HCT116 (cell line): Measurements from ENCODE around the gene AGPAT3.

Source experiments
- CEBPB ChIP-seq: IDR thresholded peaks from 2 replicates; pipeline ENCODE4 v1.6.1; 2012; ENCODE audit warnings: low read depth
- CTCF ChIP-seq, 3 experiments: fragments of 200-600 bp in 1 of 3; sonication (generic) in 1 of 3; IDR thresholded peaks in 2 of 3; conservative IDR thresholded peaks in 1 of 3; 2 replicates each; pipeline ENCODE4 v1.5.1; 2012 to 2017; ENCODE audit warnings: low read depth in 2 of 3, low read length in 2 of 3, antibody characterized with exemption in 1 of 3, borderline replicate concordance in 1 of 3, control low read depth in 1 of 3, mild to moderate bottlenecking in 1 of 3, mixed read lengths in 1 of 3, mixed run types in 1 of 3, moderate library complexity in 1 of 3; ENCODE audit not compliant: insufficient read depth in 1 of 3
- EZH2 ChIP-seq: fragments of 200-600 bp; sonication (generic); IDR thresholded peaks from 2 replicates; pipeline ENCODE4 v1.6.1; 2017; ENCODE audit warnings: antibody characterized with exemption, mixed run types
- EZH2phosphoT487 ChIP-seq: fragments of 200-600 bp; IDR thresholded peaks from 2 replicates; pipeline ENCODE4 v1.6.1; 2018; ENCODE audit warnings: antibody characterized with exemption, borderline replicate concordance
- MAX ChIP-seq: IDR thresholded peaks from 2 replicates; pipeline ENCODE4 v1.6.1; 2012
- POLR2A ChIP-seq: IDR thresholded peaks from 2 replicates; pipeline ENCODE4 v1.7.0; 2011; ENCODE audit warnings: borderline replicate concordance; ENCODE audit not compliant: insufficient read depth, insufficient read length; ENCODE audit errors: extremely low read depth
- POLR2AphosphoS5 ChIP-seq: IDR thresholded peaks from 2 replicates; pipeline ENCODE4 v1.6.1; 2011; ENCODE audit warnings: mild to moderate bottlenecking, low read depth, low read length, moderate library complexity
- RAD21 ChIP-seq: IDR thresholded peaks from 2 replicates; pipeline ENCODE4 v1.6.1; 2012; ENCODE audit warnings: low read depth, mild to moderate bottlenecking
- SIN3A ChIP-seq: IDR thresholded peaks from 2 replicates; pipeline ENCODE4 v1.6.1; 2012; ENCODE audit warnings: low read depth
- SRF ChIP-seq: IDR thresholded peaks from 2 replicates; pipeline ENCODE4 v1.6.1; 2012; ENCODE audit warnings: low read depth
- TCF7L2 ChIP-seq: IDR thresholded peaks from 2 replicates; pipeline ENCODE4 v1.7.0; 2011; ENCODE audit warnings: borderline replicate concordance, inconsistent platforms; ENCODE audit not compliant: insufficient read depth, insufficient read length; ENCODE audit errors: extremely low read depth
- ZNF274 ChIP-seq: fragments of 200-500 bp; sonication (Bioruptor generic); IDR thresholded peaks from 2 replicates; pipeline ENCODE4 v1.6.1; 2014; ENCODE audit warnings: mild to moderate bottlenecking, low read depth, low read length, inconsistent platforms

DNA sequence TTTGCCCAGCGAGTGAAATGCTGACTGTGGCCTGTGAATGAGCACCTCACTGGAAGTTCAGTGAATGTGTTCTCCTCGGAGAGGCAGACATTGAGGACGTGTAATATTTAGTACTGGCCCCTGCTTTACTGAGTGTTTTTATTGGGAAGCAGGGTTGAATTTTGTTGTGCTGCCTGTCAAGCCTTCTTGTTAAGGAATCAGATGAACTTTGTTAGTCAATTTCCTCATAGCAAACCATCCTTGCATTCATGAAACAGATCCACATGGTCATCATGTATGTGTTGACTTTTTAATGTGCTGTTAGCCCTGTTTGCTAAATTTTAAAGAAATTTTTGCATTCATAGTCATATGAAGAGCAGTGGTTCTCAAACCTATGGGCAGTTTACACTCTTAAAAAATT is 47.9 kb downstream of the AGPAT3 start:
- TF ChIP-seq CTCF (IDR thresholded peaks at IDR 0.05 in 2 of 3, conservative IDR thresholded peaks at IDR 0.05 in 1 of 3; ENCODE audit: borderline replicate concordance in 1 of 3, insufficient read depth in 1 of 3, low read depth in 2 of 3, low read length in 2 of 3), result no peak
- no peak for TF ChIP-seq CEBPB
- TF ChIP-seq EZH2, result no peak
- TF ChIP-seq MAX, result no peak
- TF ChIP-seq SRF, result no peak
- no peak for TF ChIP-seq POLR2AphosphoS5
- TF ChIP-seq SIN3A, result no peak
- no peak for TF ChIP-seq ZNF274
- TF ChIP-seq POLR2A, result no peak
- TF ChIP-seq RAD21, result no peak
- no peak for TF ChIP-seq TCF7L2
- no peak for TF ChIP-seq EZH2phosphoT487
